ENCODE results near the gene FXYD3. TPM values are rescaled to one million over a fixed set of nuclear protein-coding genes. Genes with fewer than 3 reads are reported as not detected.

The FXYD3 gene
- total RNA-seq, 4 donors from 2014 or later: 1.2 to 38.8 (median 4.2) TPM

DNA sequence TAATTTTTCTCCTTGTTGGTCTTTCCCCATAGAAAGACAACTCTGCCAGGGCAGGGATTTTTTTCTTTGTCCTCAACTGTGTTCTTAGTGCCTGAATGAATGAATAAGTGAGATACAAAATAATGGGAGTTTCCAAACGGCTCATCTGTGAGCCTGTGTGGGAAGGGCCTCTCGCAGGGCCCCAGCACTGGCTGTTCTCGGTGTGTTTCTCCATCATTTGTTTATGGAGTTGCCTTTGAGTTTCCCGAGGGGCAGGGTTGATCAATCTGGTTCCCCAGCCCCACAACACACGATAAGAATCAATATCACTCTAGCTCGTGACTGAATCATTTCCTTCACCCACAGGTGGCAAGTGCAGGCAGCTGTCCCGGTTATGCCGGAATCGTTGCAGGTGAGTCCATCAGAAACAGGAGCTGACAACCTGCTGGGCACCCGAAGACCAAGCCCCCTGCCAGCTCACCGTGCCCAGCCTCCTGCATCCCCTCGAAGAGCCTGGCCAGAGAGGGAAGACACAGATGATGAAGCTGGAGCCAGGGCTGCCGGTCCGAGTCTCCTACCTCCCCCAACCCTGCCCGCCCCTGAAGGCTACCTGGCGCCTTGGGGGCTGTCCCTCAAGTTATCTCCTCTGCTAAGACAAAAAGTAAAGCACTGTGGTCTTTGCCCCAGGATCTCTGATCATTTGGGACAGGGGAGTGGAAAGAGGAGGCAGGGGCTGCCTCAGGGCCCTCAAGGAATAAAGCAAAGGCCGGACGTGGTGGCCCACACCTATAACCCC, 53.8 kb downstream of the FXYD3 start:
- no peaks in the 10 kb centered on the region for H3K27me3 ChIP-seq
- no peaks in the 10 kb centered on the region for H3K4me1 ChIP-seq
- 56 to 68% methylated on average over 3 to 5 of the region's 18 CpGs for WGBS, 2 donors (ENCODE audit: low coverage in 1 of 2)
- no peak overlapping the region for H3K27ac ChIP-seq
- no peak for TF ChIP-seq POLR2AphosphoS5 (IDR thresholded peaks at IDR 0.05)
- no peak for TF ChIP-seq EP300 (IDR thresholded peaks at IDR 0.05)
- TF ChIP-seq, protein P1, sequence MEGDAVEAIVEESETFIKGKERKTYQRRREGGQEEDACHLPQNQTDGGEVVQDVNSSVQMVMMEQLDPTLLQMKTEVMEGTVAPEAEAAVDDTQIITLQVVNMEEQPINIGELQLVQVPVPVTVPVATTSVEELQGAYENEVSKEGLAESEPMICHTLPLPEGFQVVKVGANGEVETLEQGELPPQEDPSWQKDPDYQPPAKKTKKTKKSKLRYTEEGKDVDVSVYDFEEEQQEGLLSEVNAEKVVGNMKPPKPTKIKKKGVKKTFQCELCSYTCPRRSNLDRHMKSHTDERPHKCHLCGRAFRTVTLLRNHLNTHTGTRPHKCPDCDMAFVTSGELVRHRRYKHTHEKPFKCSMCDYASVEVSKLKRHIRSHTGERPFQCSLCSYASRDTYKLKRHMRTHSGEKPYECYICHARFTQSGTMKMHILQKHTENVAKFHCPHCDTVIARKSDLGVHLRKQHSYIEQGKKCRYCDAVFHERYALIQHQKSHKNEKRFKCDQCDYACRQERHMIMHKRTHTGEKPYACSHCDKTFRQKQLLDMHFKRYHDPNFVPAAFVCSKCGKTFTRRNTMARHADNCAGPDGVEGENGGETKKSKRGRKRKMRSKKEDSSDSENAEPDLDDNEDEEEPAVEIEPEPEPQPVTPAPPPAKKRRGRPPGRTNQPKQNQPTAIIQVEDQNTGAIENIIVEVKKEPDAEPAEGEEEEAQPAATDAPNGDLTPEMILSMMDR (IDR thresholded peaks at IDR 0.05): no peak
- no peak for TF ChIP-seq POLR2A (IDR thresholded peaks at IDR 0.05)
- peaks cover 0 to 35% of the 10 kb centered on the region in 2 donors for H3K36me3 ChIP-seq
- H3K4me3 ChIP-seq: no peak overlapping the region
- ATAC-seq: no peak
- peaks cover 0 to 23% (median 0%) of the 10 kb centered on the region in 3 donors for H3K9me3 ChIP-seq

DNA sequence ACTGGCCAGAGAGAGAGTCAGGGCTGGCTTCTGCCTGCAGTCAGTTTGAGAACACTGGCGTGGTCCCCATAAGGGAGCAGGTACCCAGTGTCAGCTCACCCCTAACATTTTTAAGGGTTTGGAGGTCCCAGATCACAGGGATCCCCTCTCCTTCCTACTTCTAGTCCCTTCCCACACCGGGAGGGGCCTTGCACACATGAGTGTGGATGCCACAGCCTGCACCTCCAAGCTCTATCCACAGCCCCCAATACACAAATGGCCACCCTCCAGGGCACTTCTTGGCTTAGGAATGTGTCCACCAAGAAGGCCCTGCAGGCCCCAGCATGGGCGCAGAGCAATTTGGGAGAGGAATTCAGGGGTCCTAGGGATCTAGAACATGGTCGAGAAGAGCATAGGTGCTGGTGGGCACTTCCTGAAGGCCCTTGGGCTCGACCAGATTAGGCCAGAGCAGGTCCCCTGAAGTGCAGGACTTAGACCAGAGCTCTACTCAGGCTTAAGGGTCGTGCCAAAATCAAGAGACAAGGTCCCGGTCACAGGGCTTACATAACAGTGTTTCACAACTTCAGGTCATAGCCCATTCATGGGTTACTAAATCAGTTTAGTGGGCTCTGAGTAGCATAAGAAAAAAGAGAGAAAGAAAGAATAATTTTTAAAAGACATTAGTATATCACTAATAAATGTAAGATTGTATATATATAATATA, 54.9 kb downstream of the FXYD3 start:
- Histone ChIP-seq H3K4me3 (no peak overlapping the region), H3K36me3 (peaks cover 0 to 24% of the 10 kb centered on the region in 2 donors), H3K27ac (no peak overlapping the region), H3K27me3 (peaks cover 3% of the 10 kb centered on the region), H3K4me1 (no peaks in the 10 kb centered on the region), H3K9me3 (peaks cover 0 to 16% (median 0%) of the 10 kb centered on the region in 3 donors)
- WGBS, 2 donors (ENCODE audit: low coverage in 1 of 2): 61 to 72% methylated on average over 2 to 4 of the region's 7 CpGs
- TF ChIP-seq POLR2A (IDR thresholded peaks at IDR 0.05) (no peak), POLR2AphosphoS5 (IDR thresholded peaks at IDR 0.05) (no peak), EP300 (IDR thresholded peaks at IDR 0.05) (no peak)
- TF ChIP-seq, protein P1 (IDR thresholded peaks at IDR 0.05): no peak
- peak; percentile 54 for ATAC-seq

DNA sequence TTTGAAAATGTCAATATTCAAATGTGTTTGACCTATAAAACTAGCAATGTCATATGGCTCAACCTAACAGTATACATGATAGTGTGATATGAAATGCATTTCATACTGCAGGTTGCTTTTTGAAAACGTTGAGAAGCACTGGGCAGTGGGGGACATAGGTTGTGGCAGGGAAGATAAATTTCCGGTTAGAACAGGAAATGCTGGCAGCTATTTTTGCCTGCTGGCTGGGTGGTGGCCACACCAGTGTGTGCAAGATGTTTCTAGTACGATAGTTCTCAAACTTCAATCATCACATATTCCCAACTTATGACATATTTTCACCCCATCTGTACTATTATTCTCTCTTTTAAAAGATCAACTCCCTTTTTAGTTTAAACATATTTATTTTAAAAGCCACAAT, 56.1 kb downstream of the FXYD3 start:
- H3K27ac ChIP-seq: no peak overlapping the region
- no peak overlapping the region for H3K4me3 ChIP-seq
- WGBS, 2 donors (ENCODE audit: low coverage in 1 of 2): 44 to 56% methylated on average over 3 of the region's 3 CpGs
- ATAC-seq: no peak
- peaks cover 7% of the 10 kb centered on the region for H3K27me3 ChIP-seq
- peaks cover 0 to 12% of the 10 kb centered on the region in 2 donors for H3K36me3 ChIP-seq
- no peaks in the 10 kb centered on the region for H3K4me1 ChIP-seq
- TF ChIP-seq, protein P1 (IDR thresholded peaks at IDR 0.05): no peak
- TF ChIP-seq POLR2AphosphoS5 (IDR thresholded peaks at IDR 0.05) (no peak), EP300 (IDR thresholded peaks at IDR 0.05) (no peak), POLR2A (IDR thresholded peaks at IDR 0.05) (no peak)
- H3K9me3 ChIP-seq: peaks cover 0 to 5% (median 0%) of the 10 kb centered on the region in 3 donors

Small RNA genes within 50 kb of the gene (small RNA-seq; reads per million reads assigned to genes)
- gene AC020907.2: 0 reads per million in 4 donors

Other genes with a start within 250 kb of the FXYD3 start
- gene ZNF30, start 188.9 kb upstream of the FXYD3 start, total RNA-seq: 1 to 10 TPM in 3 of 4 donors, under 1 TPM in 1; 0.94 to 2.8 (median 2.4) TPM
- gene ZNF792, start 151.6 kb upstream of the FXYD3 start, total RNA-seq: 10 to 100 TPM in 1 of 4 donors, 1 to 10 TPM in 3; 6.5 to 10.2 (median 7.3) TPM
- 10 to 100 TPM; 22.0 to 40.0 (median 35.9) TPM for gene GRAMD1A, start 115.5 kb upstream of the FXYD3 start, total RNA-seq
- 10 to 100 TPM in 2 of 4 donors, 1 to 10 TPM in 2; 5.3 to 13.2 (median 9.5) TPM for gene SCN1B, start 85.4 kb upstream of the FXYD3 start, total RNA-seq
- 1 to 10 TPM in 1 of 4 donors, under 1 TPM in 2, not detected in 1; 0.17 to 1.2 (median 0.27) TPM for gene HPN, start 74.1 kb upstream of the FXYD3 start, total RNA-seq
- gene LGI4, start 19.2 kb downstream of the FXYD3 start, total RNA-seq: 10 to 100 TPM; 24.8 to 47.9 (median 36.2) TPM
- gene FXYD1, start 23.0 kb downstream of the FXYD3 start, total RNA-seq: 100 to 1,000 TPM in 1 of 4 donors, 10 to 100 TPM in 3; 42.8 to 140 (median 52.7) TPM
- gene FXYD7, start 27.4 kb downstream of the FXYD3 start, total RNA-seq: not detected
- 10 to 100 TPM; 18.8 to 42.5 (median 33.0) TPM for gene FXYD5, start 38.9 kb downstream of the FXYD3 start, total RNA-seq
- not detected for gene FAM187B, start 112.9 kb downstream of the FXYD3 start, total RNA-seq
- gene LSR, start 133.2 kb downstream of the FXYD3 start, total RNA-seq: 1 to 10 TPM; 3.3 to 6.6 (median 5.2) TPM
- 100 to 1,000 TPM in 1 of 4 donors, 10 to 100 TPM in 3; 75.1 to 137 (median 93.0) TPM for gene USF2, start 153.1 kb downstream of the FXYD3 start, total RNA-seq
- not detected for gene HAMP, start 166.7 kb downstream of the FXYD3 start, total RNA-seq
- under 1 TPM in 1 of 4 donors, not detected in 3; 0.40 TPM for gene MAG, start 176.3 kb downstream of the FXYD3 start, total RNA-seq
- 1 to 10 TPM; 2.7 to 5.6 (median 4.9) TPM for gene CD22, start 213.4 kb downstream of the FXYD3 start, total RNA-seq
- not detected for gene FFAR1, start 232.1 kb downstream of the FXYD3 start, total RNA-seq
- gene FFAR3, start 242.6 kb downstream of the FXYD3 start, total RNA-seq: under 1 TPM in 1 of 4 donors, not detected in 3; 0.13 TPM

Measured in gastroesophageal sphincter (tissue), 4 donors.